DND-41 (cell line): ENCODE data around the gene IL1R2.

ENCODE experiments used
- ATAC-seq: fragments of 200-7000 bp; cut with Tn5 transposase; 3 replicates; pipeline ENCODE4 v1.9.1; 2021; ENCODE audit warnings: low read depth; ENCODE audit not compliant: insufficient read depth
- DNase-seq: peaks from one replicate; pipeline ENCODE4 v3.0.0-alpha.2; 2020
- H2AFZ ChIP-seq: 2 replicates; pipeline ENCODE4 v1.6.0; 2012; ENCODE audit warnings: low read depth, low read length
- H3K27ac ChIP-seq: 2 replicates; pipeline ENCODE4 v1.5.1; 2012; ENCODE audit warnings: low read length, inconsistent platforms
- H3K27me3 ChIP-seq: fragments of 200-600 bp; sonication (generic); 2 replicates; pipeline ENCODE4 v1.6.0; 2012; ENCODE audit warnings: low read length, mild to moderate bottlenecking, inconsistent platforms; ENCODE audit not compliant: insufficient read depth, poor library complexity
- H3K36me3 ChIP-seq: 2 replicates; pipeline ENCODE4 v1.5.1; 2012; ENCODE audit warnings: low read length, inconsistent platforms; ENCODE audit not compliant: insufficient read depth
- H3K4me1 ChIP-seq: 2 replicates; pipeline ENCODE4 v1.5.1; 2012; ENCODE audit warnings: mild to moderate bottlenecking, low read length; ENCODE audit not compliant: insufficient read depth
- H3K4me2 ChIP-seq: 2 replicates; pipeline ENCODE4 v1.6.0; 2012; ENCODE audit warnings: mild to moderate bottlenecking, moderate library complexity, low read length, inconsistent platforms; ENCODE audit not compliant: insufficient read depth
- H3K4me3 ChIP-seq, 2 experiments: fragments of 200-600 bp in 1 of 2; shearing (Covaris generic) in 1 of 2; 2 replicates each; pipeline ENCODE4 v1.5.1; 2012 to 2016; ENCODE audit warnings: inconsistent platforms in 2 of 2, low read length in 2 of 2, mild to moderate bottlenecking in 2 of 2, low read depth in 1 of 2, moderate library complexity in 1 of 2
- H3K79me2 ChIP-seq: 2 replicates; pipeline ENCODE4 v1.6.0; 2012; ENCODE audit warnings: low read length, inconsistent platforms; ENCODE audit not compliant: insufficient read depth
- H3K9ac ChIP-seq: 2 replicates; pipeline ENCODE4 v1.6.0; 2012; ENCODE audit warnings: low read depth, mild to moderate bottlenecking, inconsistent platforms, low read length, moderate library complexity
- H3K9me3 ChIP-seq: 2 replicates; pipeline ENCODE4 v1.5.1; 2012; ENCODE audit warnings: low read length, moderate library complexity, mild to moderate bottlenecking, inconsistent platforms; ENCODE audit not compliant: insufficient read depth, severe bottlenecking
- H4K20me1 ChIP-seq: 2 replicates; pipeline ENCODE4 v1.6.0; 2012; ENCODE audit warnings: low read length; ENCODE audit not compliant: insufficient read depth
- CTCF ChIP-seq: IDR thresholded peaks from 2 replicates; pipeline ENCODE4 v1.5.1; 2012; ENCODE audit warnings: borderline replicate concordance, low read length, moderate library complexity, mild to moderate bottlenecking; ENCODE audit not compliant: poor library complexity, severe bottlenecking; ENCODE audit errors: extremely low read depth
- EZH2 ChIP-seq: IDR thresholded peaks from 3 replicates; pipeline ENCODE4 v1.6.1; 2012; ENCODE audit warnings: borderline replicate concordance, low read depth, mild to moderate bottlenecking, moderate library complexity, low read length, inconsistent platforms; ENCODE audit not compliant: severe bottlenecking

Gene IL1R2

GRCh38 chr2:101995804-101996203 is 4.0 kb downstream of the IL1R2 start:
- H3K9ac ChIP-seq, result no peak overlapping the region
- H3K79me2 ChIP-seq, result no peaks in the 10 kb centered on the region
- DNase-seq (no peak), ATAC-seq (no peak)
- no peaks in the 10 kb centered on the region for H3K36me3 ChIP-seq
- TF ChIP-seq EZH2, result no peak
- no peak for TF ChIP-seq CTCF
- H3K27me3 ChIP-seq, result peaks cover 10% of the 10 kb centered on the region
- no peak overlapping the region for H3K4me3 ChIP-seq
- H3K27ac ChIP-seq, result no peak overlapping the region
- no peak overlapping the region for H2AFZ ChIP-seq
- H4K20me1 ChIP-seq, result no peaks in the 10 kb centered on the region
- no peak overlapping the region for H3K4me2 ChIP-seq
- no peaks in the 10 kb centered on the region for H3K4me1 ChIP-seq
- H3K9me3 ChIP-seq, result no peaks in the 10 kb centered on the region

GRCh38 chr2:101998556-101998895 is 6.8 kb downstream of the IL1R2 start:
- H2AFZ ChIP-seq, result no peak overlapping the region
- H4K20me1 ChIP-seq, result no peaks in the 10 kb centered on the region
- no peaks in the 10 kb centered on the region for H3K79me2 ChIP-seq
- H3K9me3 ChIP-seq, result no peaks in the 10 kb centered on the region
- TF ChIP-seq CTCF (no peak), EZH2 (no peak)
- H3K36me3 ChIP-seq, result no peaks in the 10 kb centered on the region
- no peak overlapping the region for H3K4me2 ChIP-seq
- no peak overlapping the region for H3K4me3 ChIP-seq
- DNase-seq (no peak), ATAC-seq (no peak)
- no peak overlapping the region for H3K27ac ChIP-seq
- H3K4me1 ChIP-seq, result no peaks in the 10 kb centered on the region
- H3K9ac ChIP-seq, result no peak overlapping the region
- peaks cover 5% of the 10 kb centered on the region for H3K27me3 ChIP-seq

GRCh38 chr2:101998896-101999789 is 7.4 kb downstream of the IL1R2 start:
- no peaks in the 10 kb centered on the region for H3K36me3 ChIP-seq
- no peaks in the 10 kb centered on the region for H3K4me1 ChIP-seq
- H3K4me2 ChIP-seq, result no peak overlapping the region
- no peaks in the 10 kb centered on the region for H4K20me1 ChIP-seq
- peaks cover 5% of the 10 kb centered on the region for H3K27me3 ChIP-seq
- no peak for DNase-seq
- no peak overlapping the region for H3K4me3 ChIP-seq
- no peak overlapping the region for H2AFZ ChIP-seq
- H3K9me3 ChIP-seq, result no peaks in the 10 kb centered on the region
- no peak for ATAC-seq
- H3K79me2 ChIP-seq, result no peaks in the 10 kb centered on the region
- H3K9ac ChIP-seq, result no peak overlapping the region
- TF ChIP-seq CTCF (no peak), EZH2 (no peak)
- no peak overlapping the region for H3K27ac ChIP-seq
